NT2/D1 (cell line): ENCODE results near the gene RFX3.

Experiments used
- SUZ12 ChIP-seq: IDR thresholded peaks from 2 replicates; pipeline ENCODE4 v1.6.1; 2011; ENCODE audit not compliant: insufficient read length, insufficient read depth; ENCODE audit errors: extremely low read depth
- YY1 ChIP-seq: IDR thresholded peaks from 2 replicates; pipeline ENCODE4 v1.6.1; 2011; ENCODE audit not compliant: insufficient read length, insufficient read depth

- TF ChIP-seq SUZ12 (no peak), YY1 (no peak)
Measured at GRCh38 chr9:3308609-3309008, 217.2 kb downstream of the RFX3 start.
